Nephron progenitor cell (in vitro differentiated cells): ENCODE results near the gene PCA3.
A peak's percentile ranks its signal among the peaks of the same experiment; 100 is the strongest.
"Not testable (repeated sequence)": the region's sequence is repeated elsewhere in the genome, so short reads cannot be mapped to it uniquely, and the experiment has no call there.

Source experiments
- DNase-seq: peaks from one replicate; pipeline ENCODE4 v3.0.0; 2021
- H3K27ac Mint-ChIP-seq: 2 replicates; pipeline ENCODE4 v1.8.0; 2021; ENCODE audit warnings: mild to moderate bottlenecking, moderate library complexity, mixed read lengths
- H3K27me3 Mint-ChIP-seq: 2 replicates; pipeline ENCODE4 v1.8.0; 2021; ENCODE audit warnings: mild to moderate bottlenecking, low read depth, mixed read lengths; ENCODE audit not compliant: poor library complexity
- H3K36me3 Mint-ChIP-seq: 2 replicates; pipeline ENCODE4 v1.8.0; 2021; ENCODE audit warnings: low read depth, mixed read lengths
- H3K4me1 Mint-ChIP-seq: 2 replicates; pipeline ENCODE4 v1.8.0; 2021; ENCODE audit warnings: mixed read lengths
- H3K4me3 Mint-ChIP-seq: 2 replicates; pipeline ENCODE4 v1.8.0; 2021; ENCODE audit warnings: mild to moderate bottlenecking, moderate library complexity, mixed read lengths
- H3K9me3 Mint-ChIP-seq: 2 replicates; pipeline ENCODE4 v1.8.0; 2021; ENCODE audit warnings: mild to moderate bottlenecking, moderate library complexity, mixed read lengths
- TF ChIP-seq, protein P1 (sequence below): fragments of 200-600 bp; sonication (generic); IDR thresholded peaks from 2 replicates; pipeline ENCODE4 v1.5.0; 2021; ENCODE audit warnings: antibody characterized with exemption

Gene PCA3

DNA sequence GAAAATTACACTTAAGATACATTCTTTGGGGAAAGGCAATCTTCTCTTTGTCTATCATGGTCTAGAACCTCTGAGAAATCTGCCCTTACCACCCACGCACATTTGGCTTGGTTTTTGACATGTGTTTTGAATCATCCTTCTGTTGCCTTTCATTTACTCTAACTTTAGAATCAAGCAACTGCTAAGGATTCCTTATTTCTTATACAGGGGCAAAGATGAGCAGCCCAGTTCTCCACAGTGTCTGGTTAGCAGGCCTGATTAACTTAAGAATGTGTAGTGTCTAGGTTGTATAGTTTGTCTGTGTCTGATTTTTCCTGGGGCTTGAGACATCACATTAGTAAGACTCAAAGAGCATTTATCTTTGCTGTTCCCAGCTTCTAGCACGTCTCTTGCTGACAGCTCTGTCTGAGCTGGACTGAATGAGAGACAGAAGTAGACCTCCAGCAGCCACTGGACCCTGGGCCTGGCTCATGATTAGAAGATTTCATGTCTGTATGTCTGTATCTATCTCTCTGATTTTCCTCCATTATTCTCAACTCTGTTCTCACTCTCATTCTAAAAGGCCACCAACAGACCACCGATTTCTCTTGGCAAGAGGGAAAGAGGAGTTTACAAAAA, 31.8 kb upstream of the PCA3 start:
- H3K9me3 Mint-ChIP-seq: no peaks in the 10 kb centered on the region
- DNase-seq: no peak
- H3K27me3 Mint-ChIP-seq: no peaks in the 10 kb centered on the region
- no peak overlapping the region for H3K4me3 Mint-ChIP-seq
- peak overlapping the region; percentile 1 for H3K27ac Mint-ChIP-seq
- H3K36me3 Mint-ChIP-seq: no peaks in the 10 kb centered on the region
- TF ChIP-seq, protein P1, sequence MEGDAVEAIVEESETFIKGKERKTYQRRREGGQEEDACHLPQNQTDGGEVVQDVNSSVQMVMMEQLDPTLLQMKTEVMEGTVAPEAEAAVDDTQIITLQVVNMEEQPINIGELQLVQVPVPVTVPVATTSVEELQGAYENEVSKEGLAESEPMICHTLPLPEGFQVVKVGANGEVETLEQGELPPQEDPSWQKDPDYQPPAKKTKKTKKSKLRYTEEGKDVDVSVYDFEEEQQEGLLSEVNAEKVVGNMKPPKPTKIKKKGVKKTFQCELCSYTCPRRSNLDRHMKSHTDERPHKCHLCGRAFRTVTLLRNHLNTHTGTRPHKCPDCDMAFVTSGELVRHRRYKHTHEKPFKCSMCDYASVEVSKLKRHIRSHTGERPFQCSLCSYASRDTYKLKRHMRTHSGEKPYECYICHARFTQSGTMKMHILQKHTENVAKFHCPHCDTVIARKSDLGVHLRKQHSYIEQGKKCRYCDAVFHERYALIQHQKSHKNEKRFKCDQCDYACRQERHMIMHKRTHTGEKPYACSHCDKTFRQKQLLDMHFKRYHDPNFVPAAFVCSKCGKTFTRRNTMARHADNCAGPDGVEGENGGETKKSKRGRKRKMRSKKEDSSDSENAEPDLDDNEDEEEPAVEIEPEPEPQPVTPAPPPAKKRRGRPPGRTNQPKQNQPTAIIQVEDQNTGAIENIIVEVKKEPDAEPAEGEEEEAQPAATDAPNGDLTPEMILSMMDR: no peak
- peaks cover 12% of the 10 kb centered on the region for H3K4me1 Mint-ChIP-seq

DNA sequence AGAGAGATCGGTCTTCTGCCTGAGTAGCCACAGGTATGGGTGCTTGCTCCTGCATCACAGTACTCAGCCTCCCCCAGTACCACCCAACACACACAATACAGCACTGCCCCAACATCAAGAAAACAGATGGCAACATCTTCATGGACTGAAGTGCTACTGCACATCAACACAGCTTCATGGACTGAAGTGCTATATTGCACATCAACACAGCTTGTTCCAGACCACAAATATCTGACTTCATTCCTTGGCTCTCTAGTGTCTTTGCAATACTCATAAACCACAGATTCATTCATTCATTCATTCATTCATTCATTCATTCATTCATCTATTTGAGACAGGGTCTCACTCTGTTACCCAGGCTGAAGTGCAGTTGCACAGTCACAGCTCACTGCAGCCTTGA, 31.1 kb upstream of the PCA3 start:
- Mint-ChIP-seq H3K27ac (no peak overlapping the region), H3K4me3 (no peak overlapping the region), H3K9me3 (no peaks in the 10 kb centered on the region), H3K4me1 (peaks cover 13% of the 10 kb centered on the region), H3K36me3 (no peaks in the 10 kb centered on the region), H3K27me3 (no peaks in the 10 kb centered on the region)
- DNase-seq: no peak
- TF ChIP-seq, protein P1: no peak

DNA sequence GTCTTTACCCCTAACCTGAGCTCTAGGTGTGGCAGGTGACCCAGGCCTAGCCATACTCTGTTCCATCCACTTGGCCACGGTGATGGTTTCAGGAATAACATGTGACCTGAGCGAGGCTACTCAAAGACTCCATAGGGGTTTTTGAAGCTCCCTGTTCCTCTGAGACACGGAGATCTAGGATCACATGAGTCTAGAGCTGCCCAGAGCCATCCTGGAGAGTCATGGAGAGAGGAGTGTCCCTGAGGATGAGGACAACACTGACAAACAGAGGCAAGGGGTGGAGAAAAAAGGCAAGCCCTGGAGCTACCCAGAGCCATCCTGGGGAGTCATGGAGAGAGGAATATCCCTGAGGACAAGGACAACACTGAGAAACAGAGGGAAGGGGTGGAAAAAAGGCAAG, 29.5 kb upstream of the PCA3 start:
- DNase-seq: no peak
- no peaks in the 10 kb centered on the region for H3K36me3 Mint-ChIP-seq
- H3K9me3 Mint-ChIP-seq: no peaks in the 10 kb centered on the region
- no peak overlapping the region for H3K4me3 Mint-ChIP-seq
- no peaks in the 10 kb centered on the region for H3K27me3 Mint-ChIP-seq
- TF ChIP-seq, protein P1: no peak
- no peak overlapping the region for H3K27ac Mint-ChIP-seq
- peaks cover 21% of the 10 kb centered on the region for H3K4me1 Mint-ChIP-seq

DNA sequence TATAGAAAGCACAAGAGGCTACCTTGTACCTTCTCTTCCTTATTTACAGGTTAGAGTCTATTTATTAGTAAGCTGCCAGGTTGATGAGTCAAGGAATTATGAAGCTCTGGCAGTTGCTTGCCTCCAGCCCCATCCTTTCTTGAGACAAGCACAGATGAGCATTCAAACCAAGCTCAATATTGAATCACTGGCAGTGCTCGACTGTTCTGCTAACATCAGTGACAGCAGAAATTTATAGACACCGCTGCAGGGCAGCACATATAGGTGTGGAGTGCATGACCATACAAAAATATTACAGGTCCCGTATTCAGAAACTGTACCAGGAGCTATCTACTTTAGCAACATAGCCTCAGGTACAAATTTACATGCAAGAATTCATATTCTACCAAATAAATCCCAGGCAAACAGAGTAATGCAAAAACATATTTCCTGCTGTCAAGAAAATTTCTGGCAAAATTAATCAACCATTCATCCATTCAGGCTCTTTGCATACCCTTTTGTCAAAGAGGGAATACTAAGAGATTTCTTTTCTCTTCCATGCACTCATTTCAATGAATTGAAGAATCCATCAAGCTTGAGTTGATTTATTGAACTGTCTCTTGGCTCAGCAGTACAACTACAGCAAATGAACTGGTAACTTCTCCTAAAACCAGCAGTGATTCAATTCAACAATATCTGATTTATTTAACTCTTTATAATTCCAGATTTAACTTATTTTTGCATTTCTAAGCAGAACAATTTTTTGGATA, 26.9 kb upstream of the PCA3 start:
- H3K4me3 Mint-ChIP-seq: no peak overlapping the region
- peaks cover 21% of the 10 kb centered on the region for H3K4me1 Mint-ChIP-seq
- DNase-seq: no peak
- no peaks in the 10 kb centered on the region for H3K36me3 Mint-ChIP-seq
- no peak overlapping the region for H3K27ac Mint-ChIP-seq
- TF ChIP-seq, protein P1: no peak
- H3K27me3 Mint-ChIP-seq: no peaks in the 10 kb centered on the region
- H3K9me3 Mint-ChIP-seq: peaks cover 2% of the 10 kb centered on the region

DNA sequence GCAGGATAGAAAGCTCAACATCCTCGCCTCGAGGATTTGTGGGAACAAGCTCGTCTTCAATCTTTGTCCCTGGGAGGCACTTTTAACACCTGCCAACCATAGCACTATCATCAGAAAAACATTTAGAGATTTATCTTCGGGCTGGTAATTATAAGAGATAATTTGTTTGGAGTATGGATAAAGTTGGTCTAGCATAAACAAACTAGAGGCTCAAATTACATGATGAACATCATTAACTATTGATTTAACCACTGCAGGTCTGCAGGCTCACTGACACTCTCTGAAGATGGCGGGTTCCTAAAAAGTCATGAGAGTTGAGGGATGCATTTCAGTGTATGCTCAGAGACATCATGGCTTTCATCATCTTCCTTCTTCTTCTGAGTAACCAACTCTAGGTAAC, 25.8 kb upstream of the PCA3 start:
- Mint-ChIP-seq H3K4me3 (no peak overlapping the region), H3K27me3 (no peaks in the 10 kb centered on the region), H3K9me3 (peaks cover 6% of the 10 kb centered on the region), H3K27ac (no peak overlapping the region), H3K4me1 (peaks cover 10% of the 10 kb centered on the region), H3K36me3 (no peaks in the 10 kb centered on the region)
- TF ChIP-seq, protein P1: no peak
- no peak for DNase-seq

DNA sequence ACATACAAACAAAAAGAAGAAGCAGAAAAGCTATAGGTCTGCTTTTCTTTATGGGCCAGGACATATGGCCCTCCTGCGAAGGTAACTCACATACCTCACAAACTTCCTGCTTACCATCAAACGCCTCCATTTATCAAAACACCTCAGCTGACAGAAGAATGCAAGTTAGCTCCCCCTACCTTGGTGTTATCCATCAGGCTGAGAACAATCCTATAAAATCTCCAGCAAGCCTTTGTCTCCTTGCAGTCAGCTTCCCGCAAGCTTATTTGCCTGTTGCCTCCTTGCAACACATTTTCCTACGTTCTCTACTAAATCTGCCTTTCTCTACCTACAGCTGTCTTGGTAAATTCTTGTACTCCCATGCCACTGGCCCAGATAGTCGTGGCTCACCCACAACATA, 22.7 kb upstream of the PCA3 start:
- H3K27me3 Mint-ChIP-seq: peaks cover 3% of the 10 kb centered on the region
- peaks cover 18% of the 10 kb centered on the region for H3K9me3 Mint-ChIP-seq
- no peak for DNase-seq
- peaks cover 9% of the 10 kb centered on the region for H3K4me1 Mint-ChIP-seq
- H3K27ac Mint-ChIP-seq: no peak overlapping the region
- no peak overlapping the region for H3K4me3 Mint-ChIP-seq
- H3K36me3 Mint-ChIP-seq: no peaks in the 10 kb centered on the region
- TF ChIP-seq, protein P1: no peak

DNA sequence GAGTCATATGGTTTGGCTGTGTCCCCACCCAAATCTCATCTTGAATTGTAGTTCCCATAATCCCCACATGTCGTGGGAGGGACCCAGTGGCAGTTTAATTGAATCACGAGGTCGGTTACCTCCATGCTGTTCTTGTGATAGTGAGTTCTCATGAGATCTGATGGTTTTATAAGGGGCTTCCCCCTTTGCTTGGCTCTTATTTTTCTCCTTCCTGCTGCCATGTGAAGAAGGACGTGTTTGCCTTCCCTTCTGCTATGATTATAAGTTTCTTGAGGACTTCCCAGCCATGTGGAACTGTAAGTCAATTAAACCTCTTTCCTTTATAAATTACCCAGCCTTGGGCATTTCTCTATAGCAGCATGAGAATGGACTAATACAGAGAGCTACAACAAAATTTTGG, 21.3 kb upstream of the PCA3 start:
- H3K4me1 Mint-ChIP-seq, H3K4me3 Mint-ChIP-seq, H3K27me3 Mint-ChIP-seq, H3K27ac Mint-ChIP-seq, H3K36me3 Mint-ChIP-seq, DNase-seq: not testable (repeated sequence)
- peaks cover 18% of the 10 kb centered on the region for H3K9me3 Mint-ChIP-seq
